ENCODE results near the gene SIRT3. TPM values are rescaled to one million over a fixed set of nuclear protein-coding genes. Genes with fewer than 3 reads are reported as not detected.
A peak's percentile ranks its signal among the peaks of the same experiment; 100 is the strongest.
"Not testable (repeated sequence)": the region's sequence is repeated elsewhere in the genome, so short reads cannot be mapped to it uniquely, and the experiment has no call there.

The SIRT3 gene
- total RNA-seq, 1 donor from 2014 or later = 15.7 TPM

- intact Hi-C loops (cut with DNase I) = no loop called here
- Histone ChIP-seq H3K36me3 (peaks cover 28% of the 10 kb centered on the region), H3K4me1 (no peaks in the 10 kb centered on the region), H3K27ac (no peak overlapping the region), H3K9me3 (no peaks in the 10 kb centered on the region), H3K4me3 (no peak overlapping the region), H3K27me3 (no peaks in the 10 kb centered on the region)
- ATAC-seq (no peak), DNase-seq (peak; percentile 55)
- TF ChIP-seq, protein P1, sequence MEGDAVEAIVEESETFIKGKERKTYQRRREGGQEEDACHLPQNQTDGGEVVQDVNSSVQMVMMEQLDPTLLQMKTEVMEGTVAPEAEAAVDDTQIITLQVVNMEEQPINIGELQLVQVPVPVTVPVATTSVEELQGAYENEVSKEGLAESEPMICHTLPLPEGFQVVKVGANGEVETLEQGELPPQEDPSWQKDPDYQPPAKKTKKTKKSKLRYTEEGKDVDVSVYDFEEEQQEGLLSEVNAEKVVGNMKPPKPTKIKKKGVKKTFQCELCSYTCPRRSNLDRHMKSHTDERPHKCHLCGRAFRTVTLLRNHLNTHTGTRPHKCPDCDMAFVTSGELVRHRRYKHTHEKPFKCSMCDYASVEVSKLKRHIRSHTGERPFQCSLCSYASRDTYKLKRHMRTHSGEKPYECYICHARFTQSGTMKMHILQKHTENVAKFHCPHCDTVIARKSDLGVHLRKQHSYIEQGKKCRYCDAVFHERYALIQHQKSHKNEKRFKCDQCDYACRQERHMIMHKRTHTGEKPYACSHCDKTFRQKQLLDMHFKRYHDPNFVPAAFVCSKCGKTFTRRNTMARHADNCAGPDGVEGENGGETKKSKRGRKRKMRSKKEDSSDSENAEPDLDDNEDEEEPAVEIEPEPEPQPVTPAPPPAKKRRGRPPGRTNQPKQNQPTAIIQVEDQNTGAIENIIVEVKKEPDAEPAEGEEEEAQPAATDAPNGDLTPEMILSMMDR (IDR thresholded peaks at IDR 0.05) = no peak
Observed at GRCh38 chr11:199782-200181, 36.4 kb downstream of the SIRT3 start.

DNA sequence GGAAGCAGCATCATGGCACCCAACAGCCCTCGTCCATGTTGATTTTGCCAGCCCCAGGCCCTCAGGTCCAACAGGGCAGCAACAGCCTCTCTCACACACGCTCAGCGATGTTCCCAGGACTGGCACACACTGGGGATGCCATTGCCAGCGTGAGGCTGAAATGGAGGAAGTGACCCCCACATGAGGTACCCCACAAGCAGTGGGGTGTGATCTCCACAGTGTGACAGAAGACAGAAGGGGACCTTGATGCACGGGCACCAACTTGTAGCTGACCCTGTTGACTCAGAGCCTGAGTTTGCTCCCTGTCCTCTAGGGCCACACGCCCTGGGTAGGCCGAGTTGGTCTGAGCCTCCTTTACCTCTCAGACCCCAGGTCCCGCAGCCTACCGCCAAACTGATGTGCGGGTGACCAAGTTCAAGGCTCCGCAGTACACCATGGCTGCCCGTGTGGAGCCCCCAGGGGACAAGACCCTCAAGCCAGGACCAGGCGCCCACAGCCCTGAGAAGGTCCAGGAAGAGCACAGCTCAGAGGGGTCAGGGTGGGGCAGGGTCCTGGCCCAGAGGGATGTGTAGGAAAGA, 37.0 kb downstream of the SIRT3 start:
- ATAC-seq = no peak
- intact Hi-C loops (cut with DNase I) = no loop called here
- Histone ChIP-seq H3K9me3 (no peaks in the 10 kb centered on the region), H3K36me3 (peaks cover 21% of the 10 kb centered on the region), H3K4me1 (no peaks in the 10 kb centered on the region), H3K27me3 (no peaks in the 10 kb centered on the region), H3K4me3 (no peak overlapping the region), H3K27ac (no peak overlapping the region)
- peak; percentile 63 for DNase-seq
- TF ChIP-seq, protein P1 (IDR thresholded peaks at IDR 0.05) = no peak

- Histone ChIP-seq H3K36me3 (peaks cover 13% of the 10 kb centered on the region), H3K9me3 (no peaks in the 10 kb centered on the region), H3K27me3 (no peaks in the 10 kb centered on the region), H3K4me3 (no peak overlapping the region), H3K4me1 (no peaks in the 10 kb centered on the region), H3K27ac (no peak overlapping the region)
- TF ChIP-seq, protein P1 (IDR thresholded peaks at IDR 0.05) = no peak
- intact Hi-C loops (cut with DNase I) = no loop called here
- ATAC-seq (no peak), DNase-seq (peak; percentile 57)
Observed at GRCh38 chr11:198236-198806, 37.8 kb downstream of the SIRT3 start.

- intact Hi-C loops (cut with DNase I) = no loop called here
- H3K27me3 ChIP-seq = no peaks in the 10 kb centered on the region
- ATAC-seq (no peak), DNase-seq (peak; percentile 59)
- H3K4me1 ChIP-seq = no peaks in the 10 kb centered on the region
- TF ChIP-seq, protein P1 (IDR thresholded peaks at IDR 0.05) = no peak
- peaks cover 11% of the 10 kb centered on the region for H3K36me3 ChIP-seq
- no peaks in the 10 kb centered on the region for H3K9me3 ChIP-seq
- no peak overlapping the region for H3K27ac ChIP-seq
- no peak overlapping the region for H3K4me3 ChIP-seq
Observed at GRCh38 chr11:197741-198235, 38.4 kb downstream of the SIRT3 start.

GRCh38 chr11:196786-197731, 39.1 kb downstream of the SIRT3 start:
- DNase-seq (peak; percentile 59), ATAC-seq (no peak)
- TF ChIP-seq, protein P1 (IDR thresholded peaks at IDR 0.05) = no peak
- H3K4me3 ChIP-seq = no peak overlapping the region
- no peaks in the 10 kb centered on the region for H3K4me1 ChIP-seq
- intact Hi-C loops (cut with DNase I) = no loop called here
- no peaks in the 10 kb centered on the region for H3K9me3 ChIP-seq
- H3K27me3 ChIP-seq = no peaks in the 10 kb centered on the region
- H3K36me3 ChIP-seq = peaks cover 11% of the 10 kb centered on the region
- no peak overlapping the region for H3K27ac ChIP-seq

DNA sequence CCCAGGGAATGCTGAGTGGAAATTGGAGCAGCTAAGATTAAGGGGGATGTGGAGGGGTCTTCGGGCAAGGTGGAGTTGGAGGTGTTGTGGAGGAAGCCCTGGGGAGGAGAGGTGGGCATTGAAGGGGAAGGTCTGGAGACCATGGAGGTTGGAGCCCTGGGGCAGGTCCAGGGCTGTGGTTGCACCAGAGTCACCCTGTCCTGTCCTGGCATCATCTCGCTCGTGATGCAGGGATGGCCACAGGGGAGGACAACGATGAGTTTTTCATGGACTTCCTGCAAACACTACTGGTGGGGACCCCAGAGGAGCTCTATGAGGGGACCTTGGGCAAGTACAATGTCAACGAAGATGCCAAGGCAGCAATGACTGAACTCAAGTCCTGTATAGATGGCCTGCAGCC, 42.7 kb downstream of the SIRT3 start:
- intact Hi-C loops (cut with DNase I); ATAC-seq; H3K4me1 ChIP-seq; H3K4me3 ChIP-seq; H3K9me3 ChIP-seq; H3K27ac ChIP-seq; H3K36me3 ChIP-seq; H3K27me3 ChIP-seq: not testable (repeated sequence)
- peak; percentile 52 for DNase-seq

- H3K36me3 ChIP-seq; ATAC-seq; DNase-seq; intact Hi-C loops (cut with DNase I); H3K9me3 ChIP-seq; H3K27me3 ChIP-seq; H3K4me1 ChIP-seq; H3K27ac ChIP-seq; H3K4me3 ChIP-seq: not testable (repeated sequence)
Observed at GRCh38 chr11:192674-193128, 43.4 kb downstream of the SIRT3 start, which contains the start of gene SCGB1C1. TSS of gene SCGB1C1 (plus strand) at chr11:193078. CDS start at chr11:193100, 22 bp downstream.
